HG03159 (cell line): Measurements from ENCODE around the gene SCRG1.

Source experiments
- ATAC-seq: cut with Tn5 transposase; IDR thresholded peaks from one replicate; pipeline ENCODE4 v1.9.1; 2021; ENCODE audit warnings: mild to moderate bottlenecking, moderate library complexity; ENCODE audit not compliant: unreplicated experiment

The SCRG1 gene

GRCh38 chr4:173413036-173413435 is 14.1 kb upstream of the SCRG1 start:
- ATAC-seq, result no peak

GRCh38 chr4:173411106-173411693 is 12.3 kb upstream of the SCRG1 start:
- no peak for ATAC-seq

- ATAC-seq, result no peak
Observed at GRCh38 chr4:173410079-173410478, 11.2 kb upstream of the SCRG1 start.

- peak; percentile 61 for ATAC-seq
Observed at GRCh38 chr4:173405840-173406606, 7.1 kb upstream of the SCRG1 start.

GRCh38 chr4:173404296-173404865 is 5.5 kb upstream of the SCRG1 start:
- no peak for ATAC-seq

- ATAC-seq, result no peak
Observed at GRCh38 chr4:173403051-173403450, 4.1 kb upstream of the SCRG1 start.

GRCh38 chr4:173401063-173401462 is 2.1 kb upstream of the SCRG1 start:
- ATAC-seq, result no peak

GRCh38 chr4:173398220-173398619 is 696 bp downstream of the SCRG1 start:
- ATAC-seq, result no peak

- no peak for ATAC-seq
Observed at GRCh38 chr4:173397604-173398003, 1.3 kb downstream of the SCRG1 start.

- no peak for ATAC-seq
Observed at GRCh38 chr4:173391701-173392100, 7.2 kb downstream of the SCRG1 start.

GRCh38 chr4:173386751-173387150 is 12.2 kb downstream of the SCRG1 start:
- ATAC-seq, result no peak

- ATAC-seq, result no peak
Observed at GRCh38 chr4:173382349-173382748, 16.6 kb downstream of the SCRG1 start.

GRCh38 chr4:173381610-173382009 is 17.3 kb downstream of the SCRG1 start:
- ATAC-seq, result no peak

GRCh38 chr4:173380987-173381386 is 17.9 kb downstream of the SCRG1 start:
- no peak for ATAC-seq

GRCh38 chr4:173379929-173380328 is 19.0 kb downstream of the SCRG1 start:
- ATAC-seq, result no peak

GRCh38 chr4:173374588-173374987 is 24.3 kb downstream of the SCRG1 start:
- ATAC-seq, result no peak

GRCh38 chr4:173371292-173372192 is 27.4 kb downstream of the SCRG1 start:
- peak; percentile 21 for ATAC-seq

GRCh38 chr4:173370477-173371291 is 28.2 kb downstream of the SCRG1 start, which contains the start of gene SAP30:
SAP30 (plus strand) TSS chr4:173370954; CDS start chr4:173371183, 229 bp downstream.
- peak; percentile 70 for ATAC-seq

- ATAC-seq, result peak; percentile 9
Observed at GRCh38 chr4:173370130-173370476, 28.8 kb downstream of the SCRG1 start.

GRCh38 chr4:173367946-173368345 is 31.0 kb downstream of the SCRG1 start:
- no peak for ATAC-seq
